Activated CD8-positive, alpha-beta T cell treated with anti-CD3 and anti-CD28 coated beads, Interleukin-2, amount 10 ng/mL, durations not matched to agents 7 days and 5 days (primary cell): Measurements from ENCODE around the gene CMTM8. TPM values are rescaled to one million over a fixed set of nuclear protein-coding genes. Genes with fewer than 3 reads are reported as not detected.
A peak's percentile ranks its signal among the peaks of the same experiment; 100 is the strongest.

Source experiments
- ATAC-seq: fragments of 150-1000 bp; cut with Tn5 transposase; one replicate; pipeline ENCODE4 v1.10.0; 2021; ENCODE audit warnings: moderate library complexity
- CTCF ChIA-PET: fragments of 350-600 bp; sonication (Branson Sonifier 250); formaldehyde crosslinking; loops from one replicate; lab custom pipeline; 2021; ENCODE audit warnings: antibody characterized with exemption; lab: Charles Lee
- POLR2A ChIA-PET: fragments of 350-600 bp; sonication (Branson Sonifier 250); formaldehyde crosslinking; loops from one replicate; lab custom pipeline; 2021; ENCODE audit warnings: antibody characterized with exemption; lab: Charles Lee
- DNase-seq: peaks from one replicate; pipeline ENCODE4 v3.0.0-alpha.2; 2020
- H3K27ac Mint-ChIP-seq: one replicate; pipeline ENCODE4 v1.8.0; 2021; ENCODE audit warnings: mild to moderate bottlenecking, mixed read lengths
- H3K27me3 Mint-ChIP-seq: one replicate; pipeline ENCODE4 v1.8.0; 2021; ENCODE audit warnings: low read depth, mixed read lengths
- H3K36me3 Mint-ChIP-seq: one replicate; pipeline ENCODE4 v1.8.0; 2021; ENCODE audit warnings: low read depth, mixed read lengths
- H3K4me1 Mint-ChIP-seq: one replicate; pipeline ENCODE4 v1.8.0; 2021; ENCODE audit warnings: low read depth, mixed read lengths
- H3K4me3 Mint-ChIP-seq: one replicate; pipeline ENCODE4 v1.8.0; 2021; ENCODE audit warnings: mild to moderate bottlenecking, mixed read lengths
- H3K9me3 Mint-ChIP-seq: one replicate; pipeline ENCODE4 v1.8.0; 2022; ENCODE audit warnings: mixed read lengths; ENCODE audit not compliant: insufficient read depth
- total RNA-seq, 2 experiments: library from RNA; stranded (reverse); gene quantifications; one replicate each; pipeline ENCODE4 v1.2.3, GENCODE V29; 2021

Gene CMTM8
- total RNA-seq, 2 experiments from 2014 or later = 2.1 TPM

DNA sequence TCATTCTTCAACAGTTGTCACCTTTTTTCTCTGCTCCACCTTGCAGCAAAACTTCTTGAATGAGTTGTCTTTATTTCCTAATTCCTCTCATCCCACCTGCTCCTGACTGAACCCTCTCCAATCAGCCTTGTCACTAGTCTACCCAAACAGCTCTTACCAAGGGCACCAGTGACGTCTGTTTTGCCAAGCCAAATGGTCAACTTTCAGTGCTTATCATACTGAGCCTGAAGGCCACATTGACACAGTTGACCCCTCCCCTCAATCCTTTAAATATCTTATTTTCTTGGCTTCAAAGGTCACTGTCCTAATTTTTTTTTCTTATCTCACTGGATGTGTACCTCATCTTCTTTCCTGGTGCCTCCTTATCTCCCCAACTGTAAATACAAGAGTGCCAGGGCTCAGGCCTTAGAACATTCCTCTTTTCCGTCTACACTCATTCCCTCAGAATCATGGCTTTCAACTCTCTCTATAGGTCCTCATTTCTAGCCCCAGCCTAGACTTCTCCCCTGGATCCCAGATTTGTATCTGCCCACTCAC is 43.2 kb downstream of the CMTM8 start:
- Mint-ChIP-seq H3K27me3 (no peaks in the 10 kb centered on the region), H3K4me3 (no peak overlapping the region), H3K27ac (peak overlapping the region; percentile 2), H3K4me1 (no peaks in the 10 kb centered on the region), H3K36me3 (no peaks in the 10 kb centered on the region), H3K9me3 (no peaks in the 10 kb centered on the region)
- no peak for DNase-seq
- ChIA-PET POLR2A (no interaction called here), CTCF (no interaction called here)
- ATAC-seq = no peak

DNA sequence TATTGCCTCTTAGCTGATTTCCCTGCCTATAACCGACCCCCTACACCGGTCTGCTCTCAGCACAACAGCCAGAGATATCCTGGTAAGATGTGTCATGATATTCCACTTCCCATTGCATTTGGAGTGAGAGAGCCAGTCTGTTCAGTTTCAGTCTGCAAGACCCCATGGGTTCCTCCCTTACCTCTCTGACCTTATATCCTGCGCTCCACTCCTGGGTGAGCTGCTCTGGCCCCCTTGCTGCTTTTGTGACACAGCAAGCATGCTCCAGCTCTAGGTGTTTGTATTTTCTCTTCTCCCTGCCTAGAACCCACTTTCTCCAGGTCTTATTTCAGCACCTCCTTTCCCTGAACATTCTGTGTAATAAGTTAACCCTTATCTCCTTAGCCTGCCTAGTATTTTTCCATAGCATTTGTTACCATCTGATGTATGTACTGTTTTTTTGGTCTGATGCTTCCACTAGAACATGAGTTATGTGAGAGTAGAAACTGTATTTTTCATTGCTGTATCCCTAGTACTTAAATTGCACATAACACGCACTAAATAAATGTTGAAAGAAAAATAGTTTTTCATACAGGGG is 44.2 kb downstream of the CMTM8 start:
- Mint-ChIP-seq H3K36me3 (no peaks in the 10 kb centered on the region), H3K4me3 (no peak overlapping the region), H3K27ac (no peak overlapping the region), H3K9me3 (no peaks in the 10 kb centered on the region), H3K4me1 (no peaks in the 10 kb centered on the region), H3K27me3 (no peaks in the 10 kb centered on the region)
- ChIA-PET CTCF (no interaction called here), POLR2A (no interaction called here)
- DNase-seq = no peak
- no peak for ATAC-seq

DNA sequence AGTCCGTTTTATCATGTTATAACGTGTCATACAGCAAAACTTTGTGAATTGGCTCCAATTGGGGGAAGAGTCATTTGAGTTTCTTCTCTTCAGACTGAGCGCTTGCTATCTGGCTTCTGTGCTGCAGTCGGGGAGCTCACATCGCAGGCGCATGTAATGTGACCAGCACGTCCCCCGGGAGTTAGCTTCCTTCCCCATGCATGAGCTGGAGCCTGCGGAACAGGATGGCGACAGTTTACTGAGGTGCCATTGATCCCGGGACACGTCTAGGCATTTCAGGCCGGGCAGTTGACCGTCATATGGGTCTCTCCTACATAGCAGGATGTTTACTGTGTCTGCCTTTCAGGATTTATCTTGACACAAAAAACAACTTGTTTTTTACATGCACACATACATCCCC is 44.8 kb downstream of the CMTM8 start:
- Mint-ChIP-seq H3K9me3 (no peaks in the 10 kb centered on the region), H3K27me3 (no peaks in the 10 kb centered on the region), H3K36me3 (no peaks in the 10 kb centered on the region), H3K27ac (no peak overlapping the region), H3K4me1 (no peaks in the 10 kb centered on the region), H3K4me3 (no peak overlapping the region)
- DNase-seq = no peak
- ChIA-PET CTCF (no interaction called here), POLR2A (no interaction called here)
- ATAC-seq = no peak

DNA sequence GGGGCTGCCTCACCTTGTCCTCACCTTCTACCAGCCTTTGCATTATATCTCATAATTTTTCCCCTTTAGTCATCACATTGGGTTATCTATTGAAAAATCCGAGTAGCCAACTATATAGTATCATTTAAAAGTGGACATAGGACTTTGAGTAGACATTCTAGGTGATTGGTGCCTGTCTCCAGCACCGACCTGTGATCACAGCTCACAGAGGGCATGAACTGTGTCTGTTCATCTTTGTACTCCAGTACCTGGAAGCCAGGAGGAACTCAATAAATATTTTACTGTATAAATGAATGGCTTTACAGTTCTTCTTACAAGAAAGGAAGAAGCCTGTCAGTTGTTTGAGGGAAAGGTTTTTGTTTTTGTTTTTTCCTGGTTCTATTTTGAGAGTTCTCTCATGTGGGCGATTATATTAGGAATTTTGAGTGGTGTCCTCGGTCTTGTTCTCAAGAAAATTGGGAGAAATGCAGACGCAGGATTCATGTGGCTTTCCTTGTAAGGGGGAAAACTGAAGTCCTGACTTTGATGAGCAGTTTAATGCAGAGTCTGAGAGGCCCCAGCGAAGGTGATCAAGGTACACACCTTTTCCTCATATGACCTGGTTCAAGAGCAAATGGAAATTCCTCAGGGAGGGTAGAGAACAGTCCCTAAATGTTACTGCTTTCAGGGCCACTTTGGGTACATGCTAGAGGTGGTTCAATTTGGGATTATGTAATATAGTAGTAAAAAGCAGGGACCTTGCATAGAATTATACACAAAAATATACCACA is 46.1 kb downstream of the CMTM8 start:
- POLR2A ChIA-PET = no interaction called here
- H3K4me3 Mint-ChIP-seq = no peak overlapping the region
- CTCF ChIA-PET = interaction anchor here (1.1 to 4.8 kb wide), 2 partner anchors 12 to 44 kb away, joined by 5 to 31 read pairs; no protein-coding TSS in a partner anchor
- DNase-seq = no peak
- H3K4me1 Mint-ChIP-seq = peaks cover 7% of the 10 kb centered on the region
- no peaks in the 10 kb centered on the region for H3K36me3 Mint-ChIP-seq
- no peaks in the 10 kb centered on the region for H3K9me3 Mint-ChIP-seq
- no peaks in the 10 kb centered on the region for H3K27me3 Mint-ChIP-seq
- no peak overlapping the region for H3K27ac Mint-ChIP-seq
- ATAC-seq = no peak

DNA sequence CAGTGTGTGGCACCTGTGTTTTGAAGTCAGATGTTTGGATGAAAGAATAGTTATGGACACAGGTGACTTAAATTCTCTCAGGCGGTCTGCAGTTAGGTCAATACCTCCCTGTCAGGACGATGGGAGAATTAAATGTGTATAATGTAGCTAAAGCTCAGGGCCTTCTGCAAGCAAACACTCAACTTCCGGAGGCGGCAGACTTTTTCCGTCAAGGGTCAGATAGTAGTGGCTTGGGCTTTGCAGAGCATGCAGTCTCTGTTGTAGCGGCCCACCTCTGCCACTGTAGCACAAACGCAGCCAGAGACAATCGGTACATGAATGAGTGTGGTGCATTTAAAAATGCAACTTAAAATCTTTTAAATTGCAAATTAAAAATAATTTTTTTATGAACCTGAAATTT is 47.4 kb downstream of the CMTM8 start:
- H3K4me1 Mint-ChIP-seq = peaks cover 7% of the 10 kb centered on the region

DNA sequence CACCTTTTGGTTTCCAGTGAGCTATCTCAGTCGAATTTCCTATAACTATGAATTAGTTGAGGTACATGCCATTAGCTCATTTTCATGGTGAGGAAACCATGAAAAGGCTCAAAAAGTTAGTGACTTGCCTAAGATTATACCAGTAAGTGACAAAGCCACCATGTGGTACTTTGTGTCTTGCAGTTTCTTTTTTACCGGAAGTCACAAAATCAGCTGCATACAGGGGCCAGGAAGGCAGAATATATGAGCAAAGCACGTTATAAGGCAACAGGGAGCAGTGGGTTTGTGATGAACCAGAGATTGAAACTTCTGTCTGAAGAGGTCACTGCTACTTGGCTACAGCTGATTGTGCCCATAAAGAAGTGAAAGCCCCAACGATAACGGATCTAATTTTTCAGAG is 50.3 kb downstream of the CMTM8 start:
- Mint-ChIP-seq H3K4me3 (no peak overlapping the region), H3K4me1 (peaks cover 9% of the 10 kb centered on the region), H3K27me3 (no peaks in the 10 kb centered on the region), H3K36me3 (no peaks in the 10 kb centered on the region), H3K27ac (peak overlapping the region; percentile 65), H3K9me3 (no peaks in the 10 kb centered on the region)
- ChIA-PET POLR2A (interaction anchor here (1.1 kb wide), 1 partner anchor 135 kb away, joined by 3 read pairs; no protein-coding TSS in a partner anchor), CTCF (interaction anchor here (0.7 to 4.8 kb wide), 19 partner anchors 8 to 114 kb away, joined by 3 to 31 read pairs (median 4); partner anchors contain the start of gene CMTM8)
- peak; percentile 42 for DNase-seq
- peak; percentile 61 for ATAC-seq

More for the DNA sequence above, 47.4 kb downstream of the CMTM8 start:
- H3K4me3 Mint-ChIP-seq = no peak overlapping the region
- ChIA-PET CTCF (interaction anchor here (1.9 to 4.8 kb wide), 2 partner anchors 11 to 108 kb away, joined by 5 to 31 read pairs; no protein-coding TSS in a partner anchor), POLR2A (no interaction called here)
- no peaks in the 10 kb centered on the region for H3K36me3 Mint-ChIP-seq
- H3K27ac Mint-ChIP-seq = no peak overlapping the region
- no peaks in the 10 kb centered on the region for H3K27me3 Mint-ChIP-seq
- DNase-seq (no peak), ATAC-seq (no peak)
- no peaks in the 10 kb centered on the region for H3K9me3 Mint-ChIP-seq

DNA sequence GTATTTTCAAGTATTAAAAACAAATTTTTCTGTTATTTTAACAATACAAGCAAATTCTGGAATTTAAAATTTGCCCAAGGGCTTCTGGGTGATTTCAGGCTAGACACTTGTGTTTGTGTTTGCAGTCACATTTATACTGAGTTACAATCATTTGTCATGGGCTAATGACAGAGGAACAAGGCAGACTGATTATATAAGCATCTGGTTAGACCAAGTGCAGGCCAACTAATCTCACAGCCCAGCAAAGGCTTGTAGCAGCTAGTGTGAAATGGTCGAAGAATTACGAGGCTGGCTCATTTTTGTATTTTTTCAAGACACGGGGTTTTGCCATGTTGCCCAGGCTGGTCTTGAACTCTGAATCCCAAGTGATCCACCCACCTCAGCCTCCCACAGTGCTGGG is 52.1 kb downstream of the CMTM8 start:
- Mint-ChIP-seq H3K27me3 (no peaks in the 10 kb centered on the region), H3K4me1 (peaks cover 9% of the 10 kb centered on the region), H3K36me3 (no peaks in the 10 kb centered on the region), H3K4me3 (no peak overlapping the region), H3K27ac (no peak overlapping the region), H3K9me3 (no peaks in the 10 kb centered on the region)
- DNase-seq (no peak), ATAC-seq (no peak)
- POLR2A ChIA-PET = no interaction called here
- CTCF ChIA-PET = interaction anchor here (0.8 to 1.1 kb wide), 4 partner anchors 12 to 114 kb away, joined by 3 to 5 read pairs (median 4); no protein-coding TSS in a partner anchor

DNA sequence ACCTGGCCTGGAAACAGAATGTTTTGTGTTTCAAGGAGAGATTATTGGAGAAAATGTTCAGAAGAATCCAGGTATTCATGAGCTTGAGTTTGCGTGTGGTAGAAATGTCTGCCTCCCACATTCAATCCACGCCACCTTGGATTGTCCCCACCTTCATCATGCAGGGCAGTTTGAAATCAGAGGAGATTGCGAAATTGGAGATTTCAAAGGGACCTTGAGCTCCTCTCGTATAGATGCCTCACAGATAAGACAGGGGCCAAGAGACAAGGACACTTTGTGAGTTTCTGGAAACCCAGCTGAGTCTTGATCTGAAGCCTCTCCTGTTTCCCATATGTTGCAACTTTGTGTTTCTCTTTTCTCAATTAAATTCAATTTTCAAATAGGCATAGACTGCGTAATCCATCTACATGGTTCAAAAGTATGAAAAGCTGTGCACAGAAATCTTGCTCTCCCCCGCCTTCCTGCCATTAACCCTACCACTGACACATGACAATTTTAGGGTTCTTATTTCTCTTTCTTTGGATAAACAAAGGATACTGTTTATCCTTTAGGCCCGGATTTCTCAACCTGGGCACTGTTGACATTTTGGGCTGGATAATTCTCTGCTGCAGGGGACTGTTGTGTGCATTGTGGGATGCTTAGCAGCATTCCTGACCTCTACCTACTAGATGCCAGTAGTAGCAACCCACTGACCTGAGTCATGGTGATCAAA is 53.8 kb downstream of the CMTM8 start:
- POLR2A ChIA-PET = interaction anchor here (1.1 kb wide), 1 partner anchor 132 kb away, joined by 3 read pairs; no protein-coding TSS in a partner anchor
- no peaks in the 10 kb centered on the region for H3K9me3 Mint-ChIP-seq
- no peaks in the 10 kb centered on the region for H3K27me3 Mint-ChIP-seq
- H3K4me1 Mint-ChIP-seq = peaks cover 19% of the 10 kb centered on the region
- H3K4me3 Mint-ChIP-seq = no peak overlapping the region
- no peak for DNase-seq
- H3K27ac Mint-ChIP-seq = no peak overlapping the region
- CTCF ChIA-PET = interaction anchor here (0.5 to 1.5 kb wide), 6 partner anchors 10 to 191 kb away, joined by 3 read pairs; no protein-coding TSS in a partner anchor
- no peak for ATAC-seq
- no peaks in the 10 kb centered on the region for H3K36me3 Mint-ChIP-seq

DNA sequence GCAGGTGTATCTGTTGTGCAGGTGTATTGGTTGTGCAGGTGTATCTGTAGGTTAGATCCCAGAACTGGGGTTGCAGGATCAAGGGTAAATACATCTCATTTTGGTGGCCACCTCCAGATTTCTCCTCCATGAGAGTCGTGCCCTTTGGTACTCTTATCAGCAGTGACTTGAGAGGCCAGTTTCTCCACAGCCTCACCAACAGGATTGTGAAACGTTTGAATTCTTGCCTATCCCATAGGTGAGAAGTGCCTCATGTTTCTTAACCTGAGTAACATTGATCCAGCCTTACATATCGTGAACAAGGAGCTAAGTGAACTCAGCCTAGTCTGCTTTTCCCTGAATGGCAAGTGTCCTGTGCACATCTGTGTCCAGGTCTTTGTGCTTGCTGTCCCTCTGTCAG is 55.4 kb downstream of the CMTM8 start:
- POLR2A ChIA-PET = no interaction called here
- CTCF ChIA-PET = interaction anchor here (1.0 to 6.6 kb wide), 8 partner anchors 10 to 120 kb away, joined by 3 to 68 read pairs (median 8); no protein-coding TSS in a partner anchor
- H3K27me3 Mint-ChIP-seq = no peaks in the 10 kb centered on the region
- DNase-seq (no peak), ATAC-seq (no peak)
- no peaks in the 10 kb centered on the region for H3K36me3 Mint-ChIP-seq
- H3K4me1 Mint-ChIP-seq = peaks cover 24% of the 10 kb centered on the region
- H3K27ac Mint-ChIP-seq = no peak overlapping the region
- no peaks in the 10 kb centered on the region for H3K9me3 Mint-ChIP-seq
- no peak overlapping the region for H3K4me3 Mint-ChIP-seq

DNA sequence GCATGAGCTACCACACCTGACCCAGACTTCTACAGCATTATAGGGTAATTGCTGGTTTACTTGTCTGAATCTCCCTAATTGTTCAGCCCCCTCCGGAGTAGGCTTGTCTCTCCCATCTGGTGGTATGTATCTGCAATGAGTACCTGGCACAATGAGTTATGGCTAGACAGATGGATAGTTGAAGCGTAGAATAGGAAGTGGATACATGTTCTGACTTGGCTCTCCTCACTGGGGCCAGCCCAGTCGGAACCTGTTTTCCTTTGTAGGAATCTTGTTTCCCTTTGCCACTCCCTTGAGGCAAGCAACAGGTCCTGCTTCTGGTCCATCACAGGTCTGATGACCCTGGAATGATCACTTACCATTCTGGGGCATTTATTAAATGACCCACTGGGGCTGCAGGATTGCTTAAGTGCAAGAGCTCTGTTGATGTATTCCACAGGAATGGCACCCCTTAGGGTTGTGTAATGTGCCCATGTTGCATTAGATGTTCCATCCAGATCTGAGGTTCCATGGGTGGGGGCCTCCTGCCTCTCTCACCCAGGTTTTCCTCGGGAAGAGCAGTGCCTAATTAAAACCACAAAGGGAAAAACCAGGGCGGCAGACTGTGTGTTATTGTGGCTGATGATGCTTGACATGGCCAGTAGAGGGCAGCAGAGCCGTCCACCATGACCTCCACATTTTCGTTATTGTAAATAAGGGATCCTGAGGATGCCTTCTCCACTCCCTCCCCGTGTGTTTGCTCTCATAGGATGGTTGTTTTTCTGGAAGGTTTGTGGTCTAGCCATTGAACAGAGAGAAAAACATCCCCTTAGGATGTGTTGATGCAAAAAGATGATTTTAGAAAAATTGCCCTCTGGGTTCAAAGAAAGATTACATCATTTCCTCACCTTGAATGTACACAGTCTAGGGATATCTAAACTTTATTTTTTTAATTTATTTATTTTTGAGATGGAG is 58.0 kb downstream of the CMTM8 start:
- no peaks in the 10 kb centered on the region for H3K27me3 Mint-ChIP-seq
- no peaks in the 10 kb centered on the region for H3K36me3 Mint-ChIP-seq
- H3K9me3 Mint-ChIP-seq = no peaks in the 10 kb centered on the region
- peaks cover 19% of the 10 kb centered on the region for H3K4me1 Mint-ChIP-seq
- H3K27ac Mint-ChIP-seq = peak overlapping the region; percentile 74
- DNase-seq (peak; percentile 74), ATAC-seq (peak; percentile 86)
- CTCF ChIA-PET = interaction anchor here (0.5 to 6.6 kb wide), 30 partner anchors 9 to 316 kb away, joined by 3 to 68 read pairs (median 5); partner anchors contain the start of gene CMTM7
- POLR2A ChIA-PET = no interaction called here
- peak overlapping the region; percentile 35 for H3K4me3 Mint-ChIP-seq
